ENCODE results near the gene PIERCE2.
"Not testable (repeated sequence)": the region's sequence is repeated elsewhere in the genome, so short reads cannot be mapped to it uniquely, and the experiment has no call there.

PIERCE2 gene

DNA sequence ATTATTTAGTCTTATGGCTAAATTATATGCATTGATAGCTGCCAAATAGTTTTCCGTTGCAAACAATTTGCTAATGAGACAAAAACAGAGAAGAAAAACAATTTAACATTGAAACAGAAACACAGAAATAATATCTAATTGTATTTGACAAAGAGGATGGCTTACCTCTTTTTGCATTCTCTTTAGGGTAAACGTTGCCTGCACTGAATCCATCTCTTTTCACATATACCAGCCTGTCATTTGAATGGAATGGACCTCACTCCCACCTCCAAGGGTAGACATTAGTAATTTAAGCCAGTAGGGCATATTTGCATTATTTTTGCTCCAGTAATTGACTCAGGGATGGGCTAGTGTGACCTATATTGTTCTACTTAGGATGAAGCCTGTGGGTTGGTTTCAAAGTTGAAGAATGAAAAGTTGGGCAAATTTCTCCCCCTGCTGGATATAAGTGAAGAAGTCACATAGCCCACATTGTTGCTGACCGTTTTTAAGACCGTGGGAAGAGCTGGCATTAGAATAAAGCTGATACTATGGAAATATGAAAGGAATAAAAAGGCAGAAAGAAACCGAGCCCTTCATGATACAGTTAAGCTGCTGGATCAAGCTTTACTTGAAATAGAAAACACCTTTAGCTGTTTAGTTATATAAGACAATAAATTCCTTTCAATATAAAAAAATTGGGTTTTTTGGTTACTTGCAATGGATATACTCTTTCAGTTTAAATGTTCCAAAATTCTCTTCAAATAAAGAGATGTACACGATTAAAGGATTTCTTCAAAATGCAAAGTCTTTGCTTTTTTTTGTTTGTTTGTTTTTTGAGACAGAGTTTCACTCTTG lies 26.9 kb downstream of the PIERCE2 start:
- DNase-seq: no peak

DNA sequence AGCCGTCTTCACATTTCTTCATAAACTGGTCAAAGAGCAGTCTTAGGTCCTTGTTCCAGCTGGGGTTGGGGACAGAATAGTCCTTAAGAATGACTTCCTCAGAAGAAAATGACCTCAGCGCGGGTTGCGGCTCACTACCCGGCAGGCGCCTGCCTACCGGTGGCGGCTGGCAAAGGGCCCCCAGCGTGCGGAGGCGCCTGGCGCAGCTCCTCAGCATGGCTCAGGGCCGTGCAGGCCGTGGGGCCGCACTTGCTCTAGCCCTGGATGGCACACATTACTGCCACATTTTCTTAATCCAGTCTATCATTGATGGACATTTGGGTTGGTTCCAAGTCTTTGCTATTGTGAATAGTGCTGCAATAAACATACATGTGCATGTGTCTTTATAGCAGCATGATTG lies 34.8 kb downstream of the PIERCE2 start:
- DNase-seq: not testable (repeated sequence)

DNA sequence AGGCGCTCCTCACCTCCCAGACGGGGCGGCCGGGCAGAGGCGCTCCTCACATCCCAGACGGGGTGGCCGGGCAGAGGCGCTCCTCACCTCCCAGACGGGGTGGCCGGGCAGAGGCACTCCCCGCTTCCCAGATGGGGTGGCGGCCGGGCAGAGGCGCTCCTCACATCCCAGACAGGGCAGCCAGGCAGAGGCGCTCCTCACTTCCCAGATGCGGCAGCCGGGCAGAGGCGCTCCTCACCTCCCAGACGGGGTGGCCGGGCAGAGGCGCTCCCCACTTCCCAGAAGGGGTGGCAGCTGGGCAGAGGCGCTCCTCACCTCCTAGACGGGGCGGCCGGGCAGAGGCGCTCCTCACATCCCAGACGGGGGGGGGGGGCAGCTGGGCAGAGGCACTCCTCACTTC lies 37.6 kb downstream of the PIERCE2 start:
- not testable (repeated sequence) for DNase-seq

DNA sequence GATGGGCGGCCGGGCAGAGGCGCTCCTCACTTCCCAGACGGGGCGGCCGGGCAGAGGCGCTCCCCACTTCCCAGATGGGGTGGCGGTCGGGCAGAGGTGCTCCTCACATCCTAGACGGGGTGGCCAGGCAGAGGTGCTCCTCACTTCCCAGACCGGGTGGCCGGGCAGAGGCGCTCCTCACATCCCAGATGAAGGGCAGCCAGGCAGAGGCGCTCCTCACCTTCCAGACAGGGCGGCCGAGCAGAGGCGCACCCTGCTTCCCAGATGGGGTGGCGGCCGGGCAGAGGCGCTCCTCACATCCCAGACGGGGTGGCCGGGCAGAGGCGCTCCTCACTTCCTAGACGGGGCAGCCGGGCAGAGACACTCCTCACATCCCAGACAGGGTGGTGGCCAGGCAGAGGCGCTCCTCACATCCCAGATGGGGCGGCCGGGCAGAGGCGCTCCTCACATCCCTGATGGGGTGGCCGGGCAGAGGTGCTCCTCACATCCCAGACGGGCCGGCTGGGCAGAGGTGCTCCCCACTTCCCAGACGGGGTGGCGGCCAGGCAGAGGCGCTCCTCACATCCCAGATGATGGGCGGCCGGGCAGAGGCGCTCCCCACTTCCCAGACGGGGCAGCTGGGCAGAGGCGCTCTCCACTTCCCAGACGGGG lies 38.2 kb downstream of the PIERCE2 start:
- DNase-seq: not testable (repeated sequence)

GRCh38 chr15:55447030-55447394 lies 38.7 kb downstream of the PIERCE2 start:
- not testable (repeated sequence) for DNase-seq

- DNase-seq: no peak
Measured at GRCh38 chr15:55457401-55458022, 49.2 kb downstream of the PIERCE2 start.

- no peak for DNase-seq
Measured at GRCh38 chr15:55461447-55461846, 53.2 kb downstream of the PIERCE2 start.

DNA sequence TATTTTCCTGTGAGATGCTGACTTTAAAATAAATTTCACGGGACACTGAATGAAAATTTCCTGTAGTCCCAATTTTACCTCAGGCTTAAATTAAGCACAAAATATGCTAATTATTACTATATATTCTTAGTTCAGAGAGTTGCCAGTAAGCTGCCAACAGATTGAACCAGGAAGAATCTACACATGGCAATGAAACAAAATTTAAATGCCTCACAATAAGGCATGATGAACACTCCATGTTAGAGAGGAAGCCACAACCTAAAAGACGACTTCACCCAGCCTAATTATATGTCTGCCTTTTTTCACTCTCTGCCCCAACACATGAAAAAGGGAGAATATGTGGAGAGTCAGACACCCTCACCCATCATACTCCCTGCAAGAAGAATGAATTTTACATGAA lies 60.0 kb downstream of the PIERCE2 start:
- no peak for DNase-seq

Data from activated T-cell treated with anti-CD3 and anti-CD28 coated beads, Interleukin-2, amount 50 U/mL, for 1 hour (primary cell).